NCI-H1092 treated with DMSO at 0.1 percent for 48 hours (cell line): ENCODE data around the gene GPR39.
A peak's percentile ranks its signal among the peaks of the same experiment; 100 is the strongest.
"Not testable (repeated sequence)": the region's sequence is repeated elsewhere in the genome, so short reads cannot be mapped to it uniquely, and the experiment has no call there.

Experiments
- DNase-seq: peaks from one replicate; lab custom pipeline; 2025; lab: John Stamatoyannopoulos, UW

The GPR39 gene

DNA sequence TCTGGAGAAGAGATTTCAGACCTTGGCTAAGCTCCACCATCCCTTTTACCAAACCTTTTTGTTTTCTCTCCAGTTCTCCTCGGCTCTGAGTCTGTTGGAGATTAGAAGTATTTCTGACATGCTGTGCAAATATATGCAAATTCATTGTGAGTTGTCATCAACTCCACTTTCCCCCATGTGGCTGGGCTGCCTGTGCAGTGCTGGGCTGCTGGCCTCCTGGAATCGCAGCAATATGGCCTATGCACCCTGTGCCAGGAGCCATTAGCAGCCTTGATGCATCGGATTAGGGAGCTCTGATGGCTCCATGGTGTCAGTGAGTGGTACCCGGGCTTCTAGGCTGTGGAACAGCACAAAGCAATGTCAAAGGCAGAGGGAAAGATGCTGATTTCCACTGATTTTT is 80.0 kb downstream of the GPR39 start:
- no peak for DNase-seq

DNA sequence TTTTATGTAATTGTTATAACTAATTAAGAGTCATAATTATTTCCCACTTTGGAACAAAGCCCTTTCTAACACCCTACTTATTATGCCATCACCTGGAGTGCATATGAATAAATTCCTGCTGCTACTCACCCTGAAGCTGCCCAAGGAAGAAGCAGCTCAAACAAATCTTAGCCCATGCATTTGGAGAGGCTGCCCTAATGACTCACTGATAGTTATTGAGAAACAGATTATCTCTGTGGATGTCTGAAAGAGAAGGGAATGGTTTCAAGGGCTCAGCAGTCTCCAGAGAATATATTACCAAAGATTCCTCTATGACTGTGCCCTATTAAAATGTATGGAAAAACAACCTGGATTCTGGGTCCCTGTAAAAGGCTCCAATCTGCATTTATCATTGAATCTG is 81.0 kb downstream of the GPR39 start:
- no peak for DNase-seq

DNA sequence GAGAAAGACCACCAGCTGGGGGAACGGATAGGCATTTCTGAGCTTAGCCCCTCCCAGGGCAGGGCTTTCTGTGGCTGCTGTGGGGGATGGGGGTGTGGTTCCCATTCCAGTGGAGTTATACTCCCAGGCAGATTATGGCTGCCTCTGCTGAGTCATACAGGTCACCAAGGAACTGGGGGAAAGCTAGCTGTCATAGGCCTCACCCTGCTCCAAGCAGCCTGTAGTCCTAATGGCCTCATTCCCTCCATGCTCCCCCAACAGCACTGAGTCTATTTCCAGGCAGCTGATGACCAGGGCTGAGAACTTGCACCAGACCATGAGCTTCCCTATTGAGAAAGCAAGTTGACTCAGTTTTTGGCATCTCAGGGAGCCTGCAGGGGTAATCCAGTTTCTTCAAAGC is 87.1 kb downstream of the GPR39 start:
- DNase-seq = no peak

DNA sequence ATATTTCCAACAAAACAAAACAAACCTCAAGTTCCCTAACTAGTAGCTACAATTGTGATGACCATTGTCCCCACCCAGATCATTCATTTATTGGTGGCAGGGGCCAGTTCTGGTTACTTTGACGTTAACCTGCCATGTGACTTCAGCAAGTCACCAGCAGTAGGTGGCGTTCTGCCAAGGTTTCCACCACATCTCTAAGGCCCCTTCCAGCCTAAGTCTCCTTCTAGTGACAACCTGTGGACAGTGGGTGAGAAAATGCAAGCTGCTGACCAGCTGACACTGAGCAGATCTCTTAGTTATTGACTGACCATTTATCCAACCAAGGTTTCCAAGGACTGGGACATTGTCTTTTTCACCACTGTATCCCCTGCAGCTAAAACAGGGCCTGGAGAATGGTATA is 98.4 kb downstream of the GPR39 start:
- no peak for DNase-seq

DNA sequence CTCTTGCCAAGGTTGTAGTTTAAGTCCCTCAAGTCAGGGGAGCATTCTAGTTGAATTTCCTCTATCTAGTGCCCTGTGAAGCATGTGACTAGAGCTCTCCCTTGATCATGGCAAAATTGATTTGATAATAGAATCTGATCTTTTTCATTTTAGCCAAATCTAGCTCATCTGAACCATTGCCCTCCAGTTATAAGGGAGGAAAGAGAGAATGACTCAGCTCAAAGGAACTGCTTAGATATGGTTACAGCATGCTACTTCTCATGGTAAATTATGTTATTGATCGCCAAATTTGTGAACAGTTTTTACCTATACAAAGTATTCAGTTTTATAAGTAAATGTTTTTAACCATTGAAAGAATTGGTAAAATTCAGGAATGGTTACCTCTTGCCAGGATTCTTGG is 100.8 kb downstream of the GPR39 start:
- no peak for DNase-seq

DNA sequence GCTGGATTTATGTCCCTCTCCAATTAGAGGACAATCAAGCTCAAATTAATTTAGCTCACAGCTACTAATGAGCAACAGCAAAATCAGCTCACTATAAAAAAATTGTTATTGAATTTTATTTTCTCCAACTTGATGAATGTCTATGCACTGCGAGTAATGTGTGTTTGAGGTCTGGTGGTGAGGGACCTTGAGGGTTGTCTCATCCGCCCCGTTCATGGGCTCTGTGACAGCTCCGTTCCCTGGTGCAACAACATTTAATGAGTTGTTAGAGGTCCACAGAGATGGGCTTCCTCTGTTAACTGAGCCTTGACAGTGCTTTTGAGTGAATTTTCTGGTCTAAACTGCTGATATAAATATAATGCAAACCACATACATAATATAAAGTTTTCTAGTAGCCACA is 101.7 kb downstream of the GPR39 start:
- DNase-seq = no peak

DNA sequence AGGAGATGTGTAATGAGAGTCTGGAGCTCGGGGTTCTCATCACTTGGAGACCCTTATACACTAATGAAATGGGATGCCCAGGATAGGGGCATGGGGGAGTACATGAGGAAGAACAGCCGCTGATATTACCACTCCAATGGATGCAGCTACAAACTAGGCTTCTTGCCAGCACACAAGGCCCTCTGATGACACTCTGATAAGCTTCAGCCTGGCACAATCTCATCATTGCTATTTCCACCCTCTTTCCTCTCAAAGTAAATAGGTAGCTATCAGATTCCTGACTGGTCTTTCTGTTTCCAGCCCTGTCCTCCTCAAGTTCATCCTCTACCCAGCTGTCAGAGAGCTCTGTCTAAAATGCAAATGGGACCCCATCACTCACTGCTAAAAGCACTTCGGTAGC is 103.0 kb downstream of the GPR39 start:
- DNase-seq = peak; percentile 25

DNA sequence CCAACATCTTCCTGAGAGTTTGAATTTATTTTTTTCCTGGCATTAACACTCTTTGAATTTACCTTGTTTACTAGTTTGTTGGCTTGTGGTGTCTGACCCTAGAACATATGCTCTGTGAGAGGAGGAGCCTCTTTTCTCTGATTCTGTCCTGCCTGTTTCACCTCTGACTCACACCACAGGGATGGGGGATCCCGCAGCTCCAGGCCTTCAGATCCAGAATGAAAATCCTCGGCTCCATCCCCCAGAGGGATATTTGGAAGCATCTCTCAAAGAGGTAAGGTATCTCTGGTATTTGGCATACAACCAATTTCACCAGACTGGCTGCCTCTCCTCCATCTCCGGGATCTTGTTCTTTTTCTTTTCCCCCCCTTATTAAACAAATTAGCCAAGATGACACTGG is 104.7 kb downstream of the GPR39 start:
- DNase-seq = no peak

DNA sequence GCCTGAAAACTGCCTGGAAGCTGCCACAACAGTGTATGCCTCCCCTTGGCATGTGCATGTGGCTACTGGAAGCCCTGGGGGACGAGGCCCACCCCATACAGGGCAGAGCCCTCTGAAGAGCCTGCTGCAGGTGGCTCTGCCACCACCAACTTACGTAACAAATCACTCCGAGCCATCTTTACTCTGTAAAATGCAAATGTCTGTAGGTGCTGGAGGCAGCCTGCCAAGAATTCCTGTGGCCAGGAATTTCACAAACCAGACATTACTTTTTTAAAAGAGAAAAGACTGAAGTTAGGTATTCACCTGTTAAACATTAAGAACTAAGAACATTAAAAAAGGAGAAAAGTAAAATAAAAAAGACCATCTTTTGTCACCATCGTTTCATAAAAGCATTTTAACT is 106.3 kb downstream of the GPR39 start:
- DNase-seq = no peak

DNA sequence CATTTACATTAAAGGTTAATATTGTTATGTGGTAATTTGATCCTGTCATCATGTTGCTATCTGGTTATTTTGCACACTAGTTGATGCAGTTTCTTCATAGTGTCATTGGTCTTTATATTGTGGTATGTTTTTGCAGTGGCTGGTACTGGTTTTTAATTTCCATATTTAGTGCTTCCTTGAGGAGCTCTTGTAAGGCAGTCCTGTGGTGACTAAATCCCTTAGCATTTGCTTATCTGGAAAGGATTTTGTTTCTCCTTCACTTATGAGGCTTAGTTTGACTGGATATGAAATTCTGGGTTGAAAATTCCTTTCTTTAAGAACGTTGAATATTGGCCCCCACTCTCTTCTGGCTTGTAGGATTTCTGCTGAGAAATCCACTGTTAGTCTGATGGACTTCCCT is 120.5 kb downstream of the GPR39 start:
- not testable (repeated sequence) for DNase-seq

DNA sequence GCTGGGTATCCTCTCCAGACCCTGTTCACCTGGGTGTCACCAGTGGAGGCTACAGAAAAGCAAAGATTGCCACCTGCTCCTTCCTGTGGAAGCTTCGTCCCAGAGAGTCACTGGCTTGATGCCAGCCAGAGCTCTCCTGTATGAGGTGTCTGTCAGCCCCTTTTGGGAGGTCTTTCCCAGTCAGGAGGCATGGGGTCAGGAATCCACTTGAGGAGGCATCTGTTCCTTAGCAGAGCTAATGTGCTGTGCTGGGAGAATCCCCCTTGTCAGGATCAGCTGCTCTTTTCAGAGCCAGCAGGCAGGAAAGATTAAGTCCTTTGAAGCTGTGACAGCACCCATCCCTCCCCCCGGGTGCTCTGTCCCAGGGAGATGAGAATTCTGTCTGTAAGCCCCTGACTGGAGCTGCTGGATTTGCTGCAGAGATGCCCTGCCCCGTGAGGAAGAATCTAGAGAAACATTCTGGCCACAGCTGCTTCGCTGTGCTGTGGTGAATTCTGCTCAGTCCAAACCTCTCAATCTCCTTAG is 121.8 kb downstream of the GPR39 start:
- DNase-seq = no peak

DNA sequence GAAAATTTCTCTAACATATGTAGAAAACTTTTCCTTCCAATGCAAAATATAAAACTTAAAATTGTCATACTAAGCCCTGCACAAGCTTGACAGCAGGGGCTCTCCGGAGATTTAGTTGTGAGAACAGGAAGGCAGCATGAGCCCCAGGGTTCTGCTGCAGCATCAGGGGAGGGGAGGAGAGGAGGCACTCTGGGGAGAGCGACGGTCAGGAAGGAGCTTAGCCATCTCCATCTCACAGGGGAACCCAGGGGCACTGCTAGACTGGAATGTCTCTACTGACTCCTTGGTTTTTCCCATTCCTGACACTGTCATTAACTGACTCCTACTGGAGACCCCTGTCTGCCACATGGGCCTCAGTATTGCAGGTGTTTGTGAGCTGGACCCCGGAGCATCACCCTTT is 123.6 kb downstream of the GPR39 start:
- DNase-seq = no peak

DNA sequence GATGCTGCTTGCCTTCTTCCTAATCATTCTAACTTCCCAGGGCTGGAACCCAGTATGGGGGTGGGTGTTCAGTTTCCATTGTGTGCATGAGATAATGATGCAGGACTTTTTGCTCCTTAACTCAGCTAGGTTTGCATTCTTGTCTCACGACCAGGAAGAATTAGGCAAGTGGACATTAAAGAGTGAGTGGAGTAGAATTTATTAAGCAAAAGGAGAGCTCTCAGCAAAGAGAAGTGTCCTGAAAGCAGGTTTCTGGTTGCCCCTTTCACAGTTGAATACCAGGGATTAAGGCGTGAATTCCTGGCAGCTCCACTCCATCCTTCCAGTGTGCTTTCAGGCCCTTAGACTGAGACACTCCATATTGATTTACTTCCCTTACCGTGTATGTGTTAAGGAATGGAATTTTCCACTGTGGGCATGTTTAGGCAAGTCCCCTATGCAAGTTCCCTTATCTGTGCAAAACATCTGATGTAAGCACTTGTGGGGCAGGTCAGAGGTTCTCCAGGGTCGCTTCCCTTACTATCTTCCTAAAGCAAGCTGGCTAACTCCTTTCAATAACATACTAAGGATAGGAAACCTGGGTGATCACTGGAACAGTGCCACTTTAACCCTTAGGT is 126.5 kb downstream of the GPR39 start:
- no peak for DNase-seq

DNA sequence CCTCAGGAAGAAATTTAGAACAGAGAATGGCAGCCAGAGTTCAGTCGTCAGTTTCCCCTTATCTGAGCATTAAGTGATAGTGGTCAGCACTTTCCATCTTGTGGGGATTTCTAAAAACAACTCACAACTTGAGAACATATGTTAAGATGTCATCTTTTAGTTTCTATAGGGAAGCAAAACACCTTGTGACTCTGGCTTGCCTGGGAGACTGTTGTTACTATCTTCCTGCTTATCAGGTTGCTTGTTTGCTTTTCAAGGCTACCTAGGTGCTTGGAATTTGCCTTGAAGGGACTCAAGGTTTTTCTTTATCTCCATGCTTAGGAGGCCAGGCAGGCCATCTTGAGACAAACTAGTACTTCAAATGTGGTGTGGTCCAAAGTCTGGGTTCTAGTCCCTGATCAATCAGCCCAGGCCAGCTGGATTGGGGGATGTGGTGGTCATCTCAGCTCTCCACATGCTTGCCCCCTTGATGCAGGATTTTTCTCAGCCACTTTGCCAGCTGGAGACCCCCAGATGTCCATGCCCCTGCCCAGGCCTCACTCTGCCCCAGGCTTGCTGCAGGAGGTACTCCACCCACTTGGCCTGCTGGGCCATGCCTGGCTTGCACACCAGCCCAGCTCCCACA is 127.5 kb downstream of the GPR39 start:
- no peak for DNase-seq

DNA sequence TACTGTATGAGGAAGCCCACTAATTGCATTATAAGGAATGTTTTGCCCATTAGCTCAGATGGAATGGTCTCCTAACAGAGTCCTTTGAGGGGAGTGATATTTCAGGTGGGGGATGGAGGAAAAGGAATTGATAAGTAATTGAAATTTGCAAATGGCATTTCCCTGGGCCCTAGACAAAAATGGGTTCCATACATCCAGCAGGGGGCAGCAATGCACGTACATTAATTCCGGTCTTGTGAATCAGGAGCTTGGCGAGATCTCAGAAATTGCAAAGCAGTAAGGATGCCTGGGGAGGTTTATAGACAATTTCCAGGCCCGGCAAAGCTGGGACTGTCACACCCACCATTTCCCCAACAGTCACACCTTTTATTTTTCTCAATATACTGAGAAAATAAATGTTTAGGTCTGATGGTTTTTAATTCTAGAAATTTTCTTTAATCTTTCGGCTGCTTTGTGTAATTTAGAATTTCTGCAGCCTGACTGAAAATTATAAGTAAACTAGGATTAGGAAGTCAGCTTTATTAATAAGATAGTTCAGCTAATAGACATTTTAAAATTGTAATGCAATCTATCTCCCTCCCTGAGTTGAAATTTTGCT is 130.6 kb downstream of the GPR39 start:
- DNase-seq = peak; percentile 60

DNA sequence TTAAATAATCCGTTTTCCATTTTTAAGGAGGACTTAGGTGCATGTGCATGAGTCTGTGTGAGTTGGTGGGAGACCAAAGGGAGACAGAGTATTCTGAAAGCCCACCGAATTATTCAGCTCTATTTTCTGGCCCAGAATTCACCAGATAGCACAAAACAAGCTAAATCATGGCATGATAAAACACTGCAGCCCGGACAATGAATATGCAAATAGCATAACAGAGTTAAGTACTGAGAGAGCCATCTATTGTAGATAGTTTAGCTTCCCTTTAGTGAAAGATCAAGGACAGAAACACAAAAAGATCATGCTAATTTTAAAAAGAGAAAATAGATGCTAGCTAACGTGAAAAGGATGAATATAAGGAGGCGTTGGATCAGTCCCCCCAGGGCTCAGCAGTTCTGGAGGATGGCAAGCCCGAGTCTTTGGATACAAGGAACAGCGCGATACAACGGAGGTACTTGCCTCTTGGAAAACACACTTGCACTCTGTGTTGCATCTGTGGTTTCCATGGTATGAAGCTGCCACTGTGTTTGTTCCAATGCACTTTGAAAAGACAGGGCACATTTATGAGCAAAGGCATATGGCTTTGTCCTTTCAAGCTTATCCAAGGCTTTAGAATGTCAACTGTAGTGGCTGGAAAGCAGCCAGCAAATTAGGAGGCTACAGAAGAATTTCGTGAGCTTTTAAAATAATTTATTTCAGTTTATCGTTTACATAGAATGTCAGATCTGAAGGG is 133.5 kb downstream of the GPR39 start:
- DNase-seq = peak; percentile 41

DNA sequence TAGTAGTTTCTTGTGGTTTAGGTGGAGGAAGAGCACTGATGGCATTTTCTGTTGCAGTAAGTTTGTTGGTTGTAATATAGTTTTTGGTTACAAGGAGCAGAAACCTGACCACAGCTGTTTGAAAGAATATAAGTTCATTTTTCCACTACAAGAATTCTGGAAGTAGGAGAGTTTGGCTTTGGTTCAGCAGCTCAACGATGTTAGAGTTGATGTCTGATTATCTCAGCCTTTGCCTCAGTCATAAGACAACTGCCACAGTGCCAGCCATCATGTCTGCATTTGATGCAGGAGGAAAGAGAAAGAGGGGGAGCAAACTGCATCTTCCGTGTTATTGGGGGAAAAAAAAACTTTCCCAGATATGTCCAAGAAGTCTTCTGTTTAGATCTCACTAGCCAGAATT is 134.3 kb downstream of the GPR39 start:
- DNase-seq = no peak

DNA sequence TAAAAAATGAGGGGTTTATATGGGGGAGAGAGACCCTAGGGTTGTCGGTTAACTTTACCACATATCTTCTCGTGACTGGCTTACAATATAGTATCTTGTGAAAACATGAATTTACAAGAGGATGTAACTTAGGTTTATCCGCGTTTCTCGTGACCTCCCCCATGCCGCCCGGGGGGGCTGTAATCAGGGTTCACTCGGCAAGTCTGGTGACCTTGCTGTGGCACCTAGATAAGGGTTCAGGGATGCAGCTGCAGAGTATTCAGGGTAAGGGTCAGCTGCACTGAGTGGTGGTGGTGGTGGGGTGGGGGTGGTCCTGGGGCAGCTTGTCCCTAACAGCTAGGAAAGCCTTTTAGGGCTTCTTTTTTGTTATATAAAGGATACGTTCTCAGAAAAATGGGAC is 141.1 kb downstream of the GPR39 start:
- no peak for DNase-seq

DNA sequence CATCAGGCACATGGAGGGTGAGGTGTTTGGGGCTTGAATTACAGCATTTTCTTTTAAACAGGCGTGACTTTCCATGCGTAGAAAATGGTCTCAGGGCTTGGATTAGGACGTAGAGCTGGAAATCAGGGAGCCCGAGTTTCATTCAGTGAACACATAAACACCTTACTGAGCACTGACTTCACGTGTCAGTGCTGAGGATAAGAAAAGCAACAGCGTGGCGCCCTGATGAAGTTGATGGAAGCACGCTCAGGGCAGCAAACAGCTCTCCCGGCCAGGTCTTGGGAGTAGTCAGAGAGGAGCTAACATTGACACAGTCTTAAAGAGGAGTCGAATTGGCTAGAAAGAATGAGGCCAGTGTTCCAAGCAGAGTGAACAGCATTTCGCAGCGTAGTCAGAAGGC is 142.7 kb downstream of the GPR39 start:
- DNase-seq = no peak

DNA sequence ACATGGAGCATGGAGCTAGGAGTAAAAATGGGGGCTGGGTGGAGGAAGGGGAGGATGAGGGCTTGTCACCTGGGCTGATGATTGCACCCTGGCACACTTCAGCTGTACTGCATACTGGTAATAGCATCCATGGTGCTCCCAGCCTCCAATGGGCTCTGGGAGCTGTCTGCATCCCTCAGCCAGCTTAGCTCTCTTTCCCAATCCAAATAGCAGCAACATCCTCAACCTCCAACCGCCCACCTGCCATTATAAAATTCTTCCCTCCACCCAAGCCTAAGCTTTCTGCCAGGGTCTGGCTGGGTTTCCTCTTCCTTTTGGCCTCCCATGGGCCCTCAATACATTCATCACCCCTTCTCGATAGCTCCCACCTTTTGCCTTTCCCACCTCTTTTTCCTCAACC is 143.3 kb downstream of the GPR39 start:
- DNase-seq = no peak

DNA sequence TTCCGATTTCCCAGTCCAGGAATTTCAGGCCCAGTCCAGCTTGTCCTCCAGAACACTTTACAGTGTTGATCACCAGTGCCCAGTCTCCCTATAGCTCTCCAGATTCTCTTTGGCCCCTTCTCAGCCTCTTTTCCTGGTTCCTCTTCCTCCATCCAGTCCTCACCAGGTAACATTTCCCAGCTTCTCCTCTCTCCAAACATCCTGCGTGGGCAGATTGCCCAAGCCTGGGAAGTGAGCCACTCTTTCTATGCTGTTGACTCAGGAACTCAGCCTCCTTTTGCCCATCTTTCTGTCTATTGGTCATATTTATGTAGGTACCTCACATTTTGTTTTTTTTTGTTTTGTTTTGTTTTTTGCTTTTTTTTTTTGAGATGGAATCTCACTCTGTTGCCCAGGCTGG is 144.0 kb downstream of the GPR39 start:
- DNase-seq = no peak

DNA sequence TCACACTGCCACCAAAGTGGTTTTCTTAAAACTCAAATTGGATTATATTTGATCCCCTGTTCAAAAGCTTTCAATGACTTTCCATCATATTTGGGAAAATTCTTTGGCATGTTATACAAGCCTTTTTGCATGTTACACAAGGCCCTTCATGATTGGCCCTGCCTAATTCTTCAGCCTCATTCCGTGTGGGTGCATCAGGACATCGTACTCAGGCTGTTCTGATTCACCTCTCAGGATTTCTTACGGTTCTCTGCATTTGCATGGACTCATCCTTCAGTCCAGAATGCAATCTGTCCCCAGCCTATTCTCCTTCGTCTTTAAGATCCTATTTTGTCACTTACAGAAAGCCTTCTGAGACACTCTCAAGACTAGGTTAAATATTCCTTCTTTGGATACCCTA is 145.6 kb downstream of the GPR39 start:
- no peak for DNase-seq

DNA sequence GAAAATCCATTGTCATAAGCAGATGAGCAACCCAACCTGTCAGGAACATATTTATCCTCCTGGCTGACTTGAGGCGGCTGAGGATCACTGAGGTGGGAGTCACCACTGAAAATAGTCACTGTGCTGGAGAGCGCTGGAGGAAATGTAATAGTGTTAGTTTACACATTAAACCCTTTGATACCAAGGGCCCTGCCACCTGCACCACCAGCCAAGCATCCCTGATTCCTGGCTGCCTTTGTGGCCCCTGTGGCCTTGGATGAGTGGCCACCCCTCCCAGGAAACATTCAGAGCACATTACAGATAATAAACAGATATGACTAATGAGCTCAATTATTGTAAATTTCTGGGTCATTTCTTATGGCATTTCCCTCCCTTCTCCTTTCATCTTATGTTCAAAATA is 147.5 kb downstream of the GPR39 start:
- no peak for DNase-seq
